Liver (tissue), 9 donors: ENCODE results near the gene ARHGAP12. TPM values are rescaled to one million over a fixed set of nuclear protein-coding genes. Genes with fewer than 3 reads are reported as not detected.

ENCODE experiments used
- DNase-seq: peaks from one replicate; pipeline ENCODE4 v3.0.0-alpha.2; 2017; ENCODE audit warnings: low spot score
- H3K27ac ChIP-seq, 2 donors: one replicate each; pipeline ENCODE4 v1.7.0; 2013; ENCODE audit warnings: inconsistent platforms in 2 of 2, low read length in 2 of 2, control low read depth in 1 of 2, low read depth in 1 of 2, mild to moderate bottlenecking in 1 of 2
- H3K27me3 ChIP-seq, 4 donors: one replicate each; pipeline versions ENCODE4 v1.6.1 to v1.7.0; 2013; ENCODE audit warnings: low read length in 3 of 4, inconsistent platforms in 1 of 4, mild to moderate bottlenecking in 1 of 4, moderate library complexity in 1 of 4; ENCODE audit not compliant: control insufficient read depth in 4 of 4, insufficient read depth in 4 of 4
- H3K36me3 ChIP-seq, 4 donors: one replicate each; pipeline versions ENCODE4 v1.6.1 to v1.7.0; 2013; ENCODE audit warnings: low read length in 3 of 4, mild to moderate bottlenecking in 3 of 4, low read depth in 1 of 4, moderate library complexity in 1 of 4; ENCODE audit not compliant: control insufficient read depth in 4 of 4, insufficient read depth in 3 of 4
- H3K4me1 ChIP-seq, 4 donors: one replicate each; pipeline versions ENCODE4 v1.6.1 to v1.7.0; 2013; ENCODE audit warnings: low read length in 3 of 4, mild to moderate bottlenecking in 3 of 4, moderate library complexity in 1 of 4; ENCODE audit not compliant: control insufficient read depth in 4 of 4, insufficient read depth in 4 of 4
- H3K4me3 ChIP-seq, 3 donors: one replicate each; pipeline versions ENCODE4 v1.6.1 to v1.7.0; 2013; ENCODE audit warnings: low read length in 3 of 3, control low read depth in 1 of 3, low read depth in 1 of 3, mild to moderate bottlenecking in 1 of 3
- H3K9ac ChIP-seq, 2 donors: one replicate each; pipeline ENCODE4 v1.7.0; 2013; ENCODE audit warnings: low read length in 2 of 2, mild to moderate bottlenecking in 2 of 2, moderate library complexity in 2 of 2, control low read depth in 1 of 2, low read depth in 1 of 2
- H3K9me3 ChIP-seq, 4 donors: one replicate each; pipeline versions ENCODE4 v1.6.1 to v1.7.0; 2013; ENCODE audit warnings: low read length in 3 of 4; ENCODE audit not compliant: control insufficient read depth in 4 of 4
- EGR1 ChIP-seq, 2 donors: IDR thresholded peaks; 2 replicates each; pipeline ENCODE4 v1.6.1; 2016 to 2018; ENCODE audit warnings: antibody characterized with exemption in 2 of 2, low read depth in 2 of 2
- FOXA1 ChIP-seq: IDR thresholded peaks from 2 replicates; pipeline ENCODE4 v1.6.1; 2016; ENCODE audit warnings: antibody characterized with exemption
- FOXA2 ChIP-seq: IDR thresholded peaks from 2 replicates; pipeline ENCODE4 v1.6.1; 2016; ENCODE audit warnings: antibody characterized with exemption
- GABPA ChIP-seq, 2 donors: IDR thresholded peaks in 1 of 2; conservative IDR thresholded peaks in 1 of 2; 2 replicates each; pipeline ENCODE4 v1.6.1; 2016; ENCODE audit warnings: antibody characterized with exemption in 2 of 2, mild to moderate bottlenecking in 1 of 2, moderate library complexity in 1 of 2
- HNF4A ChIP-seq, 2 donors: conservative IDR thresholded peaks; 2 replicates each; pipeline ENCODE4 v1.6.1; 2016; ENCODE audit warnings: antibody characterized with exemption in 2 of 2, mild to moderate bottlenecking in 2 of 2
- HNF4G ChIP-seq: IDR thresholded peaks from 2 replicates; pipeline ENCODE4 v1.6.1; 2016; ENCODE audit warnings: antibody characterized with exemption
- JUND ChIP-seq, 2 donors: IDR thresholded peaks; 2 replicates each; pipeline ENCODE4 v1.6.1; 2016; ENCODE audit warnings: antibody characterized with exemption in 2 of 2
- MAX ChIP-seq: IDR thresholded peaks from 2 replicates; pipeline ENCODE4 v1.6.1; 2016; ENCODE audit warnings: antibody characterized with exemption
- NR2F2 ChIP-seq: IDR thresholded peaks from 2 replicates; pipeline ENCODE4 v1.6.1; 2016; ENCODE audit warnings: antibody characterized with exemption
- RAD21 ChIP-seq, 2 donors: IDR thresholded peaks; 2 replicates each; pipeline ENCODE4 v1.6.1; 2016; ENCODE audit warnings: antibody characterized with exemption in 2 of 2, mild to moderate bottlenecking in 2 of 2
- RXRA ChIP-seq, 2 donors: IDR thresholded peaks; 2 replicates each; pipeline ENCODE4 v1.6.1; 2017 to 2018; ENCODE audit warnings: antibody characterized with exemption in 2 of 2, mild to moderate bottlenecking in 1 of 2
- SP1 ChIP-seq: IDR thresholded peaks from 2 replicates; pipeline ENCODE4 v1.6.1; 2018; ENCODE audit warnings: antibody characterized with exemption, mild to moderate bottlenecking
- TAF1 ChIP-seq: conservative IDR thresholded peaks from 2 replicates; pipeline ENCODE4 v1.6.1; 2016; ENCODE audit warnings: antibody characterized with exemption, mild to moderate bottlenecking
- YY1 ChIP-seq: IDR thresholded peaks from 2 replicates; pipeline ENCODE4 v1.6.1; 2016; ENCODE audit warnings: antibody characterized with exemption, mild to moderate bottlenecking
- ZBTB33 ChIP-seq: IDR thresholded peaks from 2 replicates; pipeline ENCODE4 v1.6.1; 2016; ENCODE audit warnings: antibody characterized with exemption
- WGBS: extraction: QIAGEN DNeasy Blood & Tissue Kit; methylation state at CpG from one replicate; pipeline ENCODE4 v1.1.7; 2013; 5-methylcytosine and 5-hydroxymethylcytosine counted together
- polyA plus RNA-seq, 2 donors: library from polyadenylated mRNA; stranded (reverse) in 1 of 2; unstranded in 1 of 2; fragments of 200-250 nt in 1 of 2; fragments of >200 nt in 1 of 2; fragmentation: Nextera tagmentation in 1 of 2; extraction: Ambion mirVana in 1 of 2; gene quantifications; one replicate each; pipeline versions ENCODE4 v1.2.1 to v1.2.3, GENCODE V29; 2013 to 2015
- total RNA-seq, 2 donors: library from RNA; depleted of rRNA; stranded (reverse); fragments of >200 nt; gene quantifications; one replicate each; pipeline ENCODE4 v1.2.3, GENCODE V29; 2014
- TF ChIP-seq, protein P1 (sequence below): IDR thresholded peaks from 2 replicates; pipeline ENCODE4 v1.6.1; 2016; ENCODE audit warnings: antibody characterized with exemption, mild to moderate bottlenecking
- TF ChIP-seq, protein P2 (sequence below): fragments of 150-350 bp; IDR thresholded peaks from 2 replicates; pipeline ENCODE4 v1.5.1; 2017; ENCODE audit warnings: improper control_type of control experiment, low read depth, low read length; ENCODE audit not compliant: missing input control
- TF ChIP-seq, protein P3 (sequence below): IDR thresholded peaks from 2 replicates; pipeline ENCODE4 v1.6.1; 2016; ENCODE audit warnings: antibody characterized with exemption
- donor health status: healthy.
- donor health status: healthy.
- donor health status: healthy.
- donor health status: healthy.
- donor health status: healthy.

ARHGAP12 gene
- total and polyA plus RNA-seq, 4 donors, result 7.0 to 29.1 (median 12.3) TPM

GRCh38 chr10:31804352-31804810 is 124.2 kb downstream of the ARHGAP12 start:
- H3K36me3 ChIP-seq, result peaks cover 0 to 7% (median 3%) of the 10 kb centered on the region in 4 donors
- WGBS, result 93% methylated on average over 7 of the region's 7 CpGs
- no peaks in the 10 kb centered on the region for H3K9me3 ChIP-seq
- no peak for DNase-seq
- H3K27me3 ChIP-seq, result no peaks in the 10 kb centered on the region
- peaks cover 0 to 8% (median 1%) of the 10 kb centered on the region in 4 donors for H3K4me1 ChIP-seq
- H3K4me3 ChIP-seq, result no peak overlapping the region
- H3K27ac ChIP-seq, result no peak overlapping the region
- no peak for TF ChIP-seq RXRA (IDR thresholded peaks at IDR 0.05)
- TF ChIP-seq, protein P1, sequence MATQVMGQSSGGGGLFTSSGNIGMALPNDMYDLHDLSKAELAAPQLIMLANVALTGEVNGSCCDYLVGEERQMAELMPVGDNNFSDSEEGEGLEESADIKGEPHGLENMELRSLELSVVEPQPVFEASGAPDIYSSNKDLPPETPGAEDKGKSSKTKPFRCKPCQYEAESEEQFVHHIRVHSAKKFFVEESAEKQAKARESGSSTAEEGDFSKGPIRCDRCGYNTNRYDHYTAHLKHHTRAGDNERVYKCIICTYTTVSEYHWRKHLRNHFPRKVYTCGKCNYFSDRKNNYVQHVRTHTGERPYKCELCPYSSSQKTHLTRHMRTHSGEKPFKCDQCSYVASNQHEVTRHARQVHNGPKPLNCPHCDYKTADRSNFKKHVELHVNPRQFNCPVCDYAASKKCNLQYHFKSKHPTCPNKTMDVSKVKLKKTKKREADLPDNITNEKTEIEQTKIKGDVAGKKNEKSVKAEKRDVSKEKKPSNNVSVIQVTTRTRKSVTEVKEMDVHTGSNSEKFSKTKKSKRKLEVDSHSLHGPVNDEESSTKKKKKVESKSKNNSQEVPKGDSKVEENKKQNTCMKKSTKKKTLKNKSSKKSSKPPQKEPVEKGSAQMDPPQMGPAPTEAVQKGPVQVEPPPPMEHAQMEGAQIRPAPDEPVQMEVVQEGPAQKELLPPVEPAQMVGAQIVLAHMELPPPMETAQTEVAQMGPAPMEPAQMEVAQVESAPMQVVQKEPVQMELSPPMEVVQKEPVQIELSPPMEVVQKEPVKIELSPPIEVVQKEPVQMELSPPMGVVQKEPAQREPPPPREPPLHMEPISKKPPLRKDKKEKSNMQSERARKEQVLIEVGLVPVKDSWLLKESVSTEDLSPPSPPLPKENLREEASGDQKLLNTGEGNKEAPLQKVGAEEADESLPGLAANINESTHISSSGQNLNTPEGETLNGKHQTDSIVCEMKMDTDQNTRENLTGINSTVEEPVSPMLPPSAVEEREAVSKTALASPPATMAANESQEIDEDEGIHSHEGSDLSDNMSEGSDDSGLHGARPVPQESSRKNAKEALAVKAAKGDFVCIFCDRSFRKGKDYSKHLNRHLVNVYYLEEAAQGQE, result no peak
- TF ChIP-seq, protein P2, sequence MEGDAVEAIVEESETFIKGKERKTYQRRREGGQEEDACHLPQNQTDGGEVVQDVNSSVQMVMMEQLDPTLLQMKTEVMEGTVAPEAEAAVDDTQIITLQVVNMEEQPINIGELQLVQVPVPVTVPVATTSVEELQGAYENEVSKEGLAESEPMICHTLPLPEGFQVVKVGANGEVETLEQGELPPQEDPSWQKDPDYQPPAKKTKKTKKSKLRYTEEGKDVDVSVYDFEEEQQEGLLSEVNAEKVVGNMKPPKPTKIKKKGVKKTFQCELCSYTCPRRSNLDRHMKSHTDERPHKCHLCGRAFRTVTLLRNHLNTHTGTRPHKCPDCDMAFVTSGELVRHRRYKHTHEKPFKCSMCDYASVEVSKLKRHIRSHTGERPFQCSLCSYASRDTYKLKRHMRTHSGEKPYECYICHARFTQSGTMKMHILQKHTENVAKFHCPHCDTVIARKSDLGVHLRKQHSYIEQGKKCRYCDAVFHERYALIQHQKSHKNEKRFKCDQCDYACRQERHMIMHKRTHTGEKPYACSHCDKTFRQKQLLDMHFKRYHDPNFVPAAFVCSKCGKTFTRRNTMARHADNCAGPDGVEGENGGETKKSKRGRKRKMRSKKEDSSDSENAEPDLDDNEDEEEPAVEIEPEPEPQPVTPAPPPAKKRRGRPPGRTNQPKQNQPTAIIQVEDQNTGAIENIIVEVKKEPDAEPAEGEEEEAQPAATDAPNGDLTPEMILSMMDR, result no peak
- TF ChIP-seq EGR1 (IDR thresholded peaks at IDR 0.05; ENCODE audit: low read depth in 2 of 2), result no peak
- TF ChIP-seq MAX, result no peak
- TF ChIP-seq NR2F2, result no peak
- TF ChIP-seq GABPA (IDR thresholded peaks at IDR 0.05 in 1 of 2, conservative IDR thresholded peaks at IDR 0.05 in 1 of 2), result no peak
- TF ChIP-seq FOXA1, result no peak
- no peak for TF ChIP-seq HNF4A (conservative IDR thresholded peaks at IDR 0.05)
- no peak for TF ChIP-seq ZBTB33
- H3K9ac ChIP-seq, result no peak overlapping the region

GRCh38 chr10:31803606-31804351 is 124.9 kb downstream of the ARHGAP12 start:
- DNase-seq, result no peak
- Histone ChIP-seq H3K9me3 (no peaks in the 10 kb centered on the region), H3K27ac (no peak overlapping the region), H3K27me3 (no peaks in the 10 kb centered on the region), H3K4me1 (peaks cover 0 to 11% (median 2%) of the 10 kb centered on the region in 4 donors), H3K36me3 (peaks cover 0 to 7% (median 3%) of the 10 kb centered on the region in 4 donors), H3K4me3 (no peak overlapping the region), H3K9ac (no peak overlapping the region)
- WGBS, result 81% methylated on average over 8 of the region's 8 CpGs
- TF ChIP-seq RXRA (IDR thresholded peaks at IDR 0.05) (no peak), FOXA2 (no peak), HNF4A (conservative IDR thresholded peaks at IDR 0.05) (no peak), YY1 (no peak), SP1 (no peak), GABPA (IDR thresholded peaks at IDR 0.05 in 1 of 2, conservative IDR thresholded peaks at IDR 0.05 in 1 of 2) (no peak), EGR1 (IDR thresholded peaks at IDR 0.05; ENCODE audit: low read depth in 2 of 2) (no peak), HNF4G (no peak), JUND (IDR thresholded peaks at IDR 0.05) (no peak), ZBTB33 (no peak), MAX (no peak), RAD21 (IDR thresholded peaks at IDR 0.05) (no peak), NR2F2 (no peak), TAF1 (no peak)
- TF ChIP-seq, protein P3, sequence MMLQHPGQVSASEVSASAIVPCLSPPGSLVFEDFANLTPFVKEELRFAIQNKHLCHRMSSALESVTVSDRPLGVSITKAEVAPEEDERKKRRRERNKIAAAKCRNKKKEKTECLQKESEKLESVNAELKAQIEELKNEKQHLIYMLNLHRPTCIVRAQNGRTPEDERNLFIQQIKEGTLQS, result no peak
